ENCODE measurements around the gene KMT2C.

The KMT2C gene

DNA sequence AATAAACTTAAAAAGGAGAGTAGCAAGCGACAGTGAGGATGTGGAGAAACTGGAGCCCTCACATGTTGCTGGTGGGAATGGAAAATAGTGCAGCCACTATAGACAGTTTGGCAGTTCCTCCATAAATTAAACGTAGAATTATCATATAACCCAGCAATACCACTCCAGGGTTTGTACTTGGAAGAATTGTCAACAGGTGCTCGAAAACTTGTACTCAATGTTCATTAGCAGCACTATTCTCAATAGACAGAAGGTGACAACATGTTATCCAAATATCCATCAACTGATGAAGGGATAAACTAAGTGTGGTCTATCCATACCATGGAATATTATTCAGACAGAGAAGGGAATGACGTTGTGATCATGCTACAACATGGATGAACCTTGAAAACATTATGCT, 338.5 kb downstream of the KMT2C start:
- no peak for DNase-seq

DNA sequence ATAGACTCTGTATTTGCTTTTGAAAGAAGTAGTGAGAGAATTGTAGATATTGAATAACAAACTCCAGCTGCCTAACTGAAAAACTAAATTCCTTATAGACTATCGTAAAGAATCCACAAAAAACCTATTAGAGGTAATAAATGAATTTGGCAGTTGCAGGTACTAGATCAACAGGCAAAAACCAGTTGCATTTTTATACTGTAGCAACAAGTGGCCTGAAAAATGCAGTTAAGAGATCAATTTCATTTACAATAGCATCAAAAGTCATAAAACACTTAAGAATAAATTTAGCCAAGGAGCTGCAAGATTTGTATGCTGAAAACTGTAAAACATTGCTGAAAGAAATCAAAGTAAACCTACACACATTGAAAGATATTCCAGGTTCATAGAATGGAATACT, 340.0 kb downstream of the KMT2C start:
- no peak for DNase-seq

DNA sequence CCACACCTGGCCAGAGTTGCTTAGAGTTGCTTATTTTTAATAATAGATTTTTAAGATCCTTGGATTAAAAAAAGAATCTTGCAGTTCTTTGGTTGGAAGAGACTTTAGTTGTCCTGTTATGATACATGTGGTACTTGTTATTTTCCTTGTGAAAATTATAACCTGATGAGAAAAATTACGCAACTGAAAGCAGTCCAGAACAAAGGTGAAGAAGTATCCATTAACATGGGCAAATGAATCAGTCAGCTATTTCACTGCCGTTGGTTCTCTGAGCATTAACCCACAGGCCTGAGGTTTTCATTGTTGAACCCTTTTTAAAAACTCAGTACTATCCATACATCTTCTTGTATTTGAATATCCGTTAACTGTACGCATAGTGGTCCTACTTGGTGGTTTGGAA, 342.1 kb downstream of the KMT2C start:
- DNase-seq = no peak

DNA sequence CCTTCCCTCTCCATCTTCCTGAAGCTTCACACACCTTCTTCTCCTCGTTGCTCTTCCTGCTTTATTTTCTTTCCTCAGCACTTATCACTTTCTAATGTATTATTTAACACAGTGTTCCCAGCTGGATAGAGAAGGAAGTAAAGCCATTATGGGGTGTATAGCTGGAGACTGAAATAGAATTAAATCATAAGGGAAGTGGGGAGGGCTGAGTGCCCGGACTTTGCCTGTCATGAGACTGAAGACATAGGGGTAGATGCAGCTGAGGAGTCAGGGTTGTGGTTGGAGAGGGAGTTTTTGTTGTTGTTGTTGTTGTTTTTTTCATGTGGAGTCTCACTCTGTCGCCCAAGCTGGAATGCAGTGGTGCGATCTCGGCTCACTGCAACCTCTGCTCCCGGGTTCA, 345.1 kb downstream of the KMT2C start:
- no peak for DNase-seq

GRCh38 chr7:152089183-152089582, 346.6 kb downstream of the KMT2C start:
- DNase-seq = no peak

GRCh38 chr7:152086513-152086912, 349.3 kb downstream of the KMT2C start:
- DNase-seq = no peak

- DNase-seq = no peak
Measured at GRCh38 chr7:152085131-152085530, 350.7 kb downstream of the KMT2C start.
